HG03378 (cell line): ENCODE results near the gene YDJC.
"Not testable (repeated sequence)": the region's sequence is repeated elsewhere in the genome, so short reads cannot be mapped to it uniquely, and the experiment has no call there.

ENCODE experiments used
- ATAC-seq: cut with Tn5 transposase; IDR thresholded peaks from one replicate; pipeline ENCODE4 v1.9.1; 2021; ENCODE audit warnings: mild to moderate bottlenecking, moderate library complexity; ENCODE audit not compliant: unreplicated experiment

YDJC gene

GRCh38 chr22:21582801-21583740, 46.8 kb downstream of the YDJC start:
- ATAC-seq = no peak

DNA sequence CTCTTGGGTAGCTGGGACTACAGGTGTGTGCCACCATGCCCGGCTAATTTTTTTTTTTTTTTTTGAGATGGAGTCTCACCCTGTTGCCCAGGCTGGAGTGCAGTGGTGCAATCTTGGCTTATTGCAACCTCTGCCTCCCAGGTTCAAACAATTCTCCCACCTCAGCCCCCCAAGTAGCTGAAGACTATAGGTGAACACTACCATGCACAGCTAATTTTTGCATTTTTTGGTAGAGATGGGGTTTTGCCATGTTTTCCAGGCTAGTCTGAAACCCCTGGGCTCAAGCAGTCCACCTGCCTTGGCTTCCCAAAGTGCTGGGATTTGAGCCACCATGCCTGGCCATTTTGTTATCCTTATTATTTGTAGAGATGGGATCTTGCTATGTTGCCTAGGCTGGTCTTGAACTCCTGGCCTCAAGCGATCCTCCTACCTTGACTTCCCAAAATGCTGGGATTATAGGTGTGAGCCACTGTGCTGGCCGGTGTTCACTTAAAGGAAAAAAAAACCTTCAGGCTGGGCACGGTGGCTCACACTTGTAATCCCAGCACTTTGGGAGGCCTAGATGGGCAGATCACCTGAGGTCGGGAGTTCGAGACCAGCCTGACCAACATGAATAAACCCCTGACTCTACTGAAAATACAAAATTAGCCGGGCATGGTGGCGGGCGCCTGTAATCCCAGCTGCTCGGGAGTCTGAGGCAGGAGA, 48.7 kb downstream of the YDJC start:
- not testable (repeated sequence) for ATAC-seq

DNA sequence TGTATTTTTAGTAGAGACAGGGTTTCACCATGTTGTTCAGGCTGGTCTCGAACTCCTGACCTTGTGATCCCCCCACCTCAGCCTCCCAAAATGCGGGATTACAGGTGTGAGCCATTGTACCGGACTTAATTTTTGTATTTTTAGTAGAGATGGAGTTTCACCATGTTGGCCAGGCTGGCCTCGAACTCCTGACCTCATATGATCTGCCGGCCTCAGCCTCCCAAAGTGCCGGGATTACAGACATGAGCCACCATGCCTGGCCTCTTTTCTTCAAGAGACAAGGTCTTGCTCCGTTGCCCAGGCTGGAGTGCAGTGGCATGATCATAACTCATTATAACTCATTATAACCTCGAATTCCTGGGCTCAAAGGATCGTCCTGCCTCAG, 49.2 kb downstream of the YDJC start:
- ATAC-seq = not testable (repeated sequence)

DNA sequence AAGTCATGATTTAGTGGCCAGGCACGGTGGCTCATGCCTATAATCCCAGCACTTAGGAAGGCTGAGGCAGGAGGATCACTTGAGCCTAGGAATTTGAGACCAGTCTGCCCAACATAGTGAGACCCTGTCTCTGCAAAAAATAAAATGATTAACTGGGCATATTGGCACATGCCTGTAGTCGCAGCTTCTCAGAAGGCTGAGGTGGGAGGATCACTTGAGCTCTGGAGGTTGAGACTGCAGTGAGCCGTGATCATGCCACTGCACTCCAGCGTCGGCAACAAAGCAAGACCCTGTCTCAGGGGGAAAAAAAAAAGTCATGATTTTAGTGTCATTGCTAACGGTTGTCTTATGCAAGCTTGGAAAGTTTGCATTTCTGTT, 50.4 kb downstream of the YDJC start:
- no peak for ATAC-seq
